Stimulated activated CD4-positive, alpha-beta T cell treated with anti-CD3 and anti-CD28 coated beads, TNF-alpha, amount 100 ng/mL, for 4 hours (primary cell): ENCODE data around the gene DCAKD.

Source experiments
- DNase-seq, 3 experiments: peaks; one replicate each; pipeline ENCODE4 v3.0.0-alpha.2; 2020; ENCODE audit warnings: low read depth in 3 of 3

Gene DCAKD

DNA sequence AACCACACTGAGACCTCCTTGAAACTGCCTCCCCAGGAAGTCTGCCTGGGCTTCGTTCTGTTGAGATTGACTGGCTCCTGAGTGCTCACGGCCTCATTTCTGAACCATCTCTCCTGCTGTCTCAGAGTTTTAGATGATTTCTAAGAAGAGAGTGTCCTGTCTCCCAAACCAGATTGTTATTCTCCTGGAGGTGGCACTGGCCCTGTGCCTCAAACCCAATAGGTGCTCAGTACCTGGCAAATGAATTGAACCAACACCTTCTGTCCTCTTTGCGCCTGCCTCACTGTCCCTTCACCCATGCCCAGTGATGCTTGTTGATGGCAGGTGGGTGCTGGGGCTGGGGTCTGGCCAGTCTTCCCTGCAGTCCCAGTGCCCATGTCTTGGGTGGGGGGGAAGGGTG lies 47.0 kb downstream of the DCAKD start:
- DNase-seq, result no peak

DNA sequence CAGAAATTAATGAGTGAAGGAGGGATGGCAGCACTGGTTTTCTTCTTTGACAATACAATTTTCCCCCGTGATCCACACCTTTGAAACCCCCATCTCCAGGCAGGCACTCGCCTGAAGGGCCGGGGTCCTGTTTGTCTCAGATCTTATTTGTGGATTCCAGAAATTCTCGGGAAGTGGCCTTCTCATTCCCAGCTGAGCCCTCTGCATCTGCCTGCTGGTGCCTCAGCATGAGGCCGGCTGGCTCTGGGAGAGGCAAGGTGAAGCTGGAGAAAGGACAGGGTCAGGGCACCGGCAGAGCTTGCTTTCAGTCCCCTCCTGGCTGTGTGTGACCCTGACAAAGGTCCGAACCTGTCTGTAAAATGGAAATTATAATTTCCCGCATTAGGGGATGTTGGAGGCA lies 47.6 kb downstream of the DCAKD start:
- DNase-seq, result no peak

DNA sequence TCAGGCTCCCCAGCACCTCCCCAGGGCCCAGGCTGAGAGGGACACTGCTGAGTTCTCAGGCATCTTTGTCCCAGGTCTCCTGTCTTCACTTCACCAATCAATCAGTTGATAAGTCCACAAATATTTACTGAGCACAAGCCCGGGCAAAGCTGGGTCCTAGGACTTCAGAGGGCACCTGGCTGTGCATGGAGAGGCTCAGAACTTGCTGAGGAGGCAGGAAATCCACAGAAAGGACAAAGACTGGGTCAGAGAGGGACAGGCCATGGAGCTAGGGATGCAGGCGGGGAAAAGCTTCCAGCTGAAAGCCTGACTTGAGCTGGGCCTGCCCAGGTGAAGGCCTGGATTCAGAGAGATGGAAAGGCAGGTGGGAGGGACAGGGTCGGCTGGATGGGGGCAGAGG lies 50.1 kb downstream of the DCAKD start:
- DNase-seq, result no peak

DNA sequence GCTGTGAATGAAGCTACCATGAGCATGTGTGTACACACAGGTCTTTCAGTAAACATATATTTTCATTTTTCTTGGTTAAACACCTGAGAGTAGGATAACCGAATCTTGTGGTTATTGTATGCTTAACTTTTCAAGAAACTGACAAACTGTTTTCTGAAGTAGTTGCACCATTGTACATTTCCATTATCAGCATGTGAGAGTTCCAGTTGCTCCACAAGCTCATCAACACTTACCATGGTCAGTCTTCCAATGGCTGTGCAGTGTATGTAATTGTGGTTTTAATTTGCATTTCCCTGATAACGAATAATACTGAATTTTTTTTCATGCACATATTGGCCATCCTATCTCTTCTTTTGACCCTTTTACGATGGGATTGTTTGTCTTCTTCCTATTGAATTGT lies 52.0 kb downstream of the DCAKD start:
- no peak for DNase-seq

DNA sequence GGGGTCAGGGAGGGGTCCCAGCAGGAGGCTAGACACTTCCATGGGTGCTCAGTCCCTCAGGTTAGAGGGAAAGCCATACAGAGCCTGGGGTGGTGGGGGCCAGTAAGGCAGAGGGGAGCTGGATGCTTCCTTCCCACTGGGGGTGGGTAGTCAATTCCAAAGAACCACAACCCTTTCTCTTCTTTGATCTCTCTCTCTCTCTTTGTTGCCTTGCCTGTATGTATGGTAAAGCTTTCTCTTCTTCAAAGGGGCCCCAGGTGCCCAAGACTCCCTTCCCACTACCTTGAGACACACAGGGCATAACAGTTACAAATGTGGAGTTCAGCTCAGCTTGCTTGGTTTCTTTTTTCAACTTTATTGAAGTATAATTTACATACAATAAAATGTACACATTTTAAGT lies 52.8 kb downstream of the DCAKD start:
- no peak for DNase-seq

DNA sequence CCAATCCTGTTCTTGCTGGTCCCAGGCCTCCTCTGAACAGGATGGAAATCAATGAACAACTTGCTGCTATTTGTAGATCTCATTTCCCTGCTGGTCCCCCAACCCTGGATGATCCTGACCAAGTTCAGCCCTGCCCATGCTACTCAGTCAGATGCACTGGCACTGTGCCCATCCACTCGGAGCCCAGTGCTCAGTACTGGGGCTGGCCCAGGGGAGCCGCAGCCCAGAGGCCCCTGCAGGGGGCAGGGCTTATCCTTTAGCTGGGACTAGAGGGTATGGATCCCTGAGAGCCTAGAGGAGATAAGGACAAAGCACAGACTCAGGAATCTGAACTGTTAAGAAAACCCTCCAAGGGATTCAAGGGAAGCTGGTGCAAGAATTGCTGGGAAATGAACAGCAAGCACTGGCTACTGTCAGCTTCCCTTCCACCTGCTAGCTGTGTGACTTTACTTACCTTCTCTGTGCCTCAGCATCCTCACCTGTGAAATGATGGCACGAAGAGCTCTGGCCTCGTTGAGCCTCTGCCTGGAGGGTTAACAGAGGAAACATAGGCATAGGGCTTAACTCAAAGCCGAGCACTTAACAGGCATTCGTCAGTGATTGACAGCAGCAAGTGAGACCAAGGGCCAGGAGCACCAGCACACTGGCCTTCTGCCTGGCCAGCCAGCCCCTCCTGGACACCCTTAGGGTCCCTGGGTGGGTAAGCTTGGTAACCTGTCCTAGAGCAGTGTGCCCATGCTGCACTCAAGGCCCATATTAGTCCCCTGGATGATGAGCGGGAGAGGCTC lies 53.5 kb downstream of the DCAKD start:
- DNase-seq, result no peak

DNA sequence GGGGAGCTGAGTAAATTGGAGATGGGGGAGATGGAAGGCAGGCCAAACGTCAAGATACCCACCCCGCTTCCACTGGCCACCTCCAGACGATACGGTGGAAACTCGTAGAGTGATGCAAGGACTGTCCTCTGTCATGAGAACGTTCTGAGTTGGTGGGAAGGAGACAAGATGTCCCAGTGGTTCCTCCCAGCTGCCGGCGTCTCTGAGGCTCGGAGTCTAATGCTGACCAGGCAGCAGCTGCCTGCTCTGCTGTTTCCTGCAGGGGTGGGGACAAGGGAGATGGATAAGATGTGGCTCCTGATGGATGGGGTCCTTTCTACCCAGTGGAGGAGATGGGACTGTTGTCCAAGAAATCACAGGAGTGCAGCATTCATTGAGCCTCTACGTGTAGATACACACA lies 55.1 kb downstream of the DCAKD start:
- no peak for DNase-seq

DNA sequence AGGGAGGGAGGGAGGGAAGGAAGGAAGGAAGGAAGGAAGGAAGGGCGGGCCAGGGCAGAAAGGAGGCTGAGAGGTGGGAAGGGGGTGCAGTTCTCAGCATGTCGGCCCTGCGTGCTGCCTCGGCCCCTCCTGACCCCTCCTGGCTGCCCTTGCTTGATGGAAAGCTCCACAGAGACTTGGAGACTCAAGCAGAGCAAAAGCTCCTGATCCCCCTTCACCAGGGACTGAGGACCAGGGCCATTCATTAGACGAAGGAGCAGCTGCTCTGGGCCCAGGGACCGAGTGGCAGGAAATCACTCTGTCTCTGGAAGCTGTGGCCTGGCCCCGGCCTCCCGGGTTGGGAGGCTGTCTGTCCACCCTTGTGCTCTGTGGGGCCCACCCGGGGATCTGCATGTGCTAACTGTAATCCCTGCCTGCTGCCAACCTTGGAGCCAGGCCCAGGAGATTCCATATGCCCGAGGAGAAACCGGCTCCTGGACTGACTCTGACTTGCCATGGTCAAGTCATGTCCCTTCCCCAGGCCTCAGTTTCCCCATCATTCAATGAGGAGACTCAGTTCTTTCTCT lies 55.9 kb downstream of the DCAKD start:
- DNase-seq, result no peak

DNA sequence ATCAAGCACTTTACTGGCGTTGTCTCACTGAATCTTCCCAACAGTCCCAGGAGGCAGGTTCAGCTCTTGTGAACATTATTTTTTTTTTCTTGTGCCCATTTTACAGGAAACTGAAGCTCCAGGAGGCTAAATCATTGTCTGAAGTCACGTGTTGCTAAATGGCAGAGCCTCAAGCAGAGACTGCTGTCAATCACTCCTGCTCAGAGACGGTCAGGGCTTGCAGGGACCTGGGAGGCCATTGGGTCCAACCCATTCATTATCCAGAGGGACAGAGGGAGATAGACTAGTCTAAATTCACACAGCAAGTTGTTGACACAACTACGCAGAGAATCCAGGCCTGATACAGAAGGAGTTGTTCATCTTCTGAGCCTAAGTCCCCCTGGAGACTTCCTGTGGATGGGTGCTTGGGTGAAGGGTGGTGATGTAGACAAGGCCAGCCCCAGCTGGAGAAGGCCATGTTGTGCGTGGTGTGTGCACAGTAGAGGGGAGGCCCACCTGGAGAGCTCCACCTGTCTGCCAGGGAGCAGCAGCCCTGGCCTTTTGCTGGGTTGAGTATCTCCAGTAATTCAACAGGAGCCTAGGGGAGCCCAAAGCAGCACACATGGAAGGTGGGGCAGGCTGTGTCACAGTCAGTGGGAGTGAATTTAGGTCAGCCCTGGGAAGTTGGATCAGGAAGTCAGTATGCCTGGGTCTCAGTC lies 59.0 kb downstream of the DCAKD start:
- DNase-seq, result no peak

GRCh38 chr17:44990994-44991393 lies 60.4 kb downstream of the DCAKD start:
- DNase-seq, result no peak

GRCh38 chr17:44989552-44990138 lies 61.8 kb downstream of the DCAKD start:
- no peak for DNase-seq

- DNase-seq, result no peak
Measured at GRCh38 chr17:44988044-44988942, 63.1 kb downstream of the DCAKD start.

- no peak for DNase-seq
Measured at GRCh38 chr17:44983563-44983962, 67.9 kb downstream of the DCAKD start.

GRCh38 chr17:44982113-44982702 lies 69.2 kb downstream of the DCAKD start:
- DNase-seq, result no peak

GRCh38 chr17:44981221-44981968 lies 70.0 kb downstream of the DCAKD start:
- DNase-seq, result no peak

DNA sequence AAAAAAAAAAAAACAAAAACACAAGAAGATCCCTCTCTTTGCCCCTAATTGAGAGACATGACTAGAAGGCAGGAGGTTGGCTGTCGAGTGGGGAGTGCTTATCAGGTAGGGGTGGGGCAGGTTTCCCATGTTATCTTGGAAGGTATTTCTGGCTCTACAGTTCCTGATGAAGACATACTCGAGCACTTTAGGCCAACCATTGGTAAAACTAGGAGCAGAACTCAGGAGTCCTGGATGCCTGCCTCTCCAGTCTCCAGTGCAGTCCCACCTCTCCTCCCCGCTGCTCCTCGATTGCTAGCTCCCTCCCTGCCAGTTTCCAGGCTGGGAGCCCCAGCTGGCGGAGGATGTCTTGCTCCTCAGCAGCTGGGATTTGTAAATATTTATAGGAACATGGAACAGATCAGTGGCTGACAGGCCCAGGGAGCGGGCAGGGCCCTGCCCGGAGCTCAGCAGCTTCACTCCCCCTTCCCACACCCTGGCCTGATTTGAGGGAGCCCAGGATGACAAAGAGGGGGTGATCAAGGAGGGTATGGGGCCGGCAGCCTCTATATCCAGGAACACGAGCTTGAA lies 71.9 kb downstream of the DCAKD start:
- no peak for DNase-seq

- no peak for DNase-seq
Measured at GRCh38 chr17:44978807-44979206, 72.6 kb downstream of the DCAKD start.

DNA sequence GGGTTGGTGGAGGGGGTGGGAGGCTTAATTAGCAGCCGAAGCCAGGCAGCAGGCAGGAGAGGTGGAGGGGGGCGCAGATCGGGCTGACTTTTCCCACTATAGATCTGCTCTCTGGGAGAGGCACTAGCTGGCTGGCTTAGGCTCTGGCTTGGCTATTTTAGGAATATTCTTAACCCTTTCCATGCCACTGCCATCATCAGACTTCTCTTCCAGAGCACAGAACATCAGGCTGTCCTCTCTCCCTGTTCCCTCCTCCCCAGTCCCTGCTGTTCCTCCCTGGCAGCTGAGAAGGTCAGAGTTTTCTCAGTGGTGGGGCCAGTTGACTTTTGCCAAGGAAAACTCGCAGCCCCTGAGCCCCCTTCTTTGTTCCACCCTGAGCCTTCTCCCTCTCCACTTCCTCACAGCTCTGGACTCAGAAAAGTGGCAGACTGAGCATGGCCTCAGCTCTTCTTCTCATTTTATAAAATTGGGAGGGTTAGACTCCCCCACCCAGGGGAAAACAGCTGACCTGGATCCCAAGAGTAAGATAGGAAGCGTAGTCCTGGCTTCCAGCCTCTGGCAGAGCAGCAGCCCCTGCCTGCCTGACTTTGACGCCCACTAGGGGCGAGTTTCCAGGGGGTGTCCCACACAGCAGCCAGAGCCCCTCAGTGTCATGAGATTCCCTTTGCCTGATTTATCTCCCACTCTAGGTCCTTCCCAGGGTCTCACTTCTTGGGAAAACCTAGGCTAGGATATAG lies 73.5 kb downstream of the DCAKD start:
- DNase-seq, result no peak

DNA sequence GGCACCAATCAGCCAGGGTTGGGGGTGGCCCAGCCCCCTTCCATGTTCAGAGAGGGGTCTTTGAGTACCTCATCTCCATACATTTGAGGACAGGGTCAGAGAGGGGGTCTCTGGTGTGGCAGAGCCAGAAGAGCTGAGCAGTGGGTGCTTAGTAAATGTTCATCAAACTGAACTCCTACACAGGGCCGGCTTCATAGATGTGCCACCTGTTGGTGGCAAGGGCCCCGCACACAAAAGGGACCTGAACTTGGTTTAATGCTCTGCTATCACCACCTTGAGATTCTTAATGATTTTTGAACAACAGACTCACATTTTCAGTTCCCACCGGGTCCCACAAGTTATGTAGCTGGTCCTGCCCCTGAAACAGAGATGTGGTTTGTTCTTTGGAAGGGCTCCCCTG lies 74.4 kb downstream of the DCAKD start:
- no peak for DNase-seq

- DNase-seq, result no peak
Measured at GRCh38 chr17:44976206-44976605, 75.2 kb downstream of the DCAKD start.
